ENCODE results near the gene HAND2. TPM values are rescaled to one million over a fixed set of nuclear protein-coding genes. Genes with fewer than 3 reads are reported as not detected.

The HAND2 gene
- total and polyA plus RNA-seq, 5 donors = 69.3 to 154 (median 131) TPM

DNA sequence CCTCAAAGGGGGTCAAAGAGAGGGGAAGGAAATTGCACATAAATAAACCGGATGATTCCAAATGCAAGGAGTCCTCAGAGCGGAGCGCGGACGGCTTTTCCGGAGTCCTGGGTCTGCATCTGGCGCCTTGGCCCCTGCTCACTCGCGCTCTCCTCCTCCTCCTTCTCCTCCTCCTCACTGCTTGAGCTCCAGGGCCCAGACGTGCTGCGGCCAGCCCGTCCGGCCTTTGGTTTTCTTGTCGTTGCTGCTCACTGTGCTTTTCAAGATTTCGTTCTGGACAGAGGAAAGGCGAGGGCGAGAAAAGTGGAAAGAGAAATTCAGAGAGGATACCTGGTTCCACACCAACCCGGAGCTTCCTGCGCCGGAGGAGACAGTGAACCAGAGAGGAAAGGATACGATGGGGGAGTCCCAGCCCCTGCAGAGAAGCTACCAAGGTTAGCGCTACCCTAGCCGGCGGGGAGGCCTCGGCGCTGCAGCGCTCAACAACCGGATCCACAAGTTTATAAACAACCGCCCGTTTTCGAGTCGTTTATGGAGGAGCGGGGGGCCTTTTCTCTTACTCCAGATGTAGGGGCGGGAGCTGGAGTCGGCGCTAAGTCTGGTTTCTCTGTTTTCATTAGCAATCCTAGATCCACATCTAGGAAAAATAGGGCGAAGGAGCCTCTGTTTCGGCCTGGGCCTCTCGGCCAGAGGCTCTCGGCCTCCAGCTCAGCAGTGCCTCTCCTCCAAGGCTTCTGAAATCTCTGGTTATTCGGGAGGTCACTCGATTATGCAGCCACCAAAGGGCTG lies 2.7 kb downstream of the HAND2 start:
- ATAC-seq (no peak), DNase-seq (peak; percentile 44 to 82 (median 78))
- no peaks in the 10 kb centered on the region for H3K27me3 ChIP-seq (ENCODE audit: control insufficient read depth, insufficient read depth)
- peaks cover 2% of the 10 kb centered on the region for H3K4me1 ChIP-seq (ENCODE audit: control insufficient read depth, insufficient read depth, low read length)
- H3K4me3 ChIP-seq (ENCODE audit: low read length) = peak overlapping the region; percentile 59
- H3K27ac ChIP-seq (ENCODE audit: low read length) = peak overlapping the region; percentile 84
- no peaks in the 10 kb centered on the region for H3K9me3 ChIP-seq (ENCODE audit: control insufficient read depth, low read length)
- WGBS = 14% methylated on average over 42 of the region's 42 CpGs
- intact Hi-C loops (cut with DNase I) = loop anchor here in 1 of 4 donors (5.0 kb wide), 2 partner anchors 220 to 465 kb away; no protein-coding TSS in a partner anchor

DNA sequence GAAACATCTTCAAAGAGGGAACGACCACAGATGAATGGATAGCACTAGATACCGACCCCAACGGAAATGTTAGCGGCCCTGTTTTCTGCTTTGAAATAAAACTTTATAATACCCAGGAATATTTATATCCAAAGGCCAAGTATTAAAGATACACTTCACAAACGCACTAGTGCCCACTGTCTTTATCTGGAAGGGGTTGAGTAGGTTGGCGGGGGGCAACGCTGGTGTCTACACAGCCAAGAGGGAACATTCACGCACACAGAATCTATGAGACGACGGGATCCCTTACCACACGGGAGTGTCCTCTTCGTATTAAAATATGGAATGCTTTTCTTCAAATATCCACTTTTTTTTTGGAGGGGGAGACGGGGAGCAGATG lies 3.3 kb downstream of the HAND2 start:
- intact Hi-C loops (cut with DNase I) = loop anchor here in 1 of 4 donors (5.0 kb wide), 2 partner anchors 221 to 466 kb away; no protein-coding TSS in a partner anchor
- Histone ChIP-seq H3K27me3 (ENCODE audit: control insufficient read depth, insufficient read depth) (no peaks in the 10 kb centered on the region), H3K27ac (ENCODE audit: low read length) (peak overlapping the region; percentile 84), H3K9me3 (ENCODE audit: control insufficient read depth, low read length) (no peaks in the 10 kb centered on the region), H3K4me3 (ENCODE audit: low read length) (peak overlapping the region; percentile 59), H3K4me1 (ENCODE audit: control insufficient read depth, insufficient read depth, low read length) (peaks cover 2% of the 10 kb centered on the region)
- DNase-seq = no peak
- 26% methylated on average over 13 of the region's 13 CpGs for WGBS
- no peak for ATAC-seq

DNA sequence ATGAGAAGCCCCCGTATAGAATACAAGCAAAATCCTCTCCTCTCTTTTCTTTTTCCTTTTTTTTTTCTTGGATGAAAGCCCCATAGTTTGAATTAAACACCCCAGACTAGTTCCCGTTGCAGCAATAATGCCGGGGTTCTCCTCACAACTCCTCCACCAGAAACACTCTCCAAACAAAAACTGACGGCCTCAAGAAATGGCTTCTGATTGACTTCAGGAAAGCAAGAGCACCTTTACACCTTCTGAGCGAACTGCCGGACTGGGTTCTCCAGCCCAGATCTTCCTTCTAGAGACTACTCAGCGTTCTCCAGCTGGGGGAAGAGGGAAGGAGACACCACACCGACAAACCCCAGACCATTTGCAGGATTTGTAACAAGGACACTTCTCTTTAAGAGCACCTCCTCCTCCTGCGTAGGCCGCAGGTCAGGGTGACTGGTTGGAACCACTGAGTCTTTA lies 4.0 kb downstream of the HAND2 start:
- Histone ChIP-seq H3K4me3 (ENCODE audit: low read length) (peak overlapping the region; percentile 59), H3K27me3 (ENCODE audit: control insufficient read depth, insufficient read depth) (no peaks in the 10 kb centered on the region), H3K4me1 (ENCODE audit: control insufficient read depth, insufficient read depth, low read length) (peaks cover 2% of the 10 kb centered on the region), H3K27ac (ENCODE audit: low read length) (peak overlapping the region; percentile 93), H3K9me3 (ENCODE audit: control insufficient read depth, low read length) (no peaks in the 10 kb centered on the region)
- intact Hi-C loops (cut with DNase I) = loop anchor here in 1 of 4 donors (5.0 kb wide), 2 partner anchors 221 to 466 kb away; no protein-coding TSS in a partner anchor
- WGBS = 33% methylated on average over 10 of the region's 10 CpGs
- DNase-seq = peak in 1 of 3 donors; percentile 49
- ATAC-seq = no peak

DNA sequence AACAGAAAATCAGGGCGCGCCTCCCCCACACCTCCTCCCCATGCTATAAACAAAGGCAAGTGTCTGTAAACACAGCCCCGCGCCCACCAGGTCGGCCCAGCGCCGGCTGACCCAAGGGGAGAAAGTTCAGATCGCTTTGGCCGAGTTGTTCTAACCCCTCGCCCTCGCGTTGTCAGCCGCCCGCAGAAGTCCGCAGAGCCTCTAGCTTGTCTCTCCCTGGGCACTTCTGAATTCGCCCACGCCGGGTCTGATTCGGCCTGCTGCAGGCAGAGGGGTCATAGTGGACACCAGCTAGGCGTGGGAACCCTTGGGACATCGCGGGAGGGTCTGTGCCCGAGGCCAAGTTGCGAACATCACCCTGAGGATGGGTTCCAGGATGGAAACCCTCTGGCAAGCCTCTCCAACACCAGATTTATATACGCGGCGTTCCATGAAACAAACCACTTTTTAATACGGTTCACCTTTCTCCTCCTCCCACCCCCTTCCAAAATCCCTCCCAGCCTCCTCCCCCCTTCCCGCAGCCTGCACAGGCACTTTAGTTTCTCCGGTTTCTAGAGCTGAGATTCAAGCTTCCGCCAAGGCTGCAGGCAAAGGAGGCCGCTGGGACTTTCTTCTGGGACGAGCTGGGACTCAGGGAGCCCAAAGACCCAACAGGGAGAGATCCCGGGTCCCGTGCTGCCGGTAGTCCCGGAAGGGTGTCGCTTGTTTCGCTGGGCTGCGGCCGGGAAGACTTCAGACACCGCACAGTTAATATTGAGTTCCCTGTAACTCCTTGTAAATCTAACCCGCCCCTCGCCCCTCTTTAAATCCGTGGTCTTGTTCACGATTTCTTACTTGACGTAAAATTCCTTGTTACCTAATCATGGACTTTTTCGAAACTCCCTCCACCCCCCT lies 4.7 kb downstream of the HAND2 start:
- 17% methylated on average over 48 of the region's 48 CpGs for WGBS
- H3K4me1 ChIP-seq (ENCODE audit: control insufficient read depth, insufficient read depth, low read length) = peaks cover 2% of the 10 kb centered on the region
- no peak for ATAC-seq
- H3K27ac ChIP-seq (ENCODE audit: low read length) = peak overlapping the region; percentile 93
- peak; percentile 46 to 80 (median 78) for DNase-seq
- no peaks in the 10 kb centered on the region for H3K27me3 ChIP-seq (ENCODE audit: control insufficient read depth, insufficient read depth)
- intact Hi-C loops (cut with DNase I) = loop anchor here in 1 of 4 donors (5.0 kb wide), 2 partner anchors 222 to 467 kb away; no protein-coding TSS in a partner anchor
- no peaks in the 10 kb centered on the region for H3K9me3 ChIP-seq (ENCODE audit: control insufficient read depth, low read length)
- peak overlapping the region; percentile 59 for H3K4me3 ChIP-seq (ENCODE audit: low read length)

DNA sequence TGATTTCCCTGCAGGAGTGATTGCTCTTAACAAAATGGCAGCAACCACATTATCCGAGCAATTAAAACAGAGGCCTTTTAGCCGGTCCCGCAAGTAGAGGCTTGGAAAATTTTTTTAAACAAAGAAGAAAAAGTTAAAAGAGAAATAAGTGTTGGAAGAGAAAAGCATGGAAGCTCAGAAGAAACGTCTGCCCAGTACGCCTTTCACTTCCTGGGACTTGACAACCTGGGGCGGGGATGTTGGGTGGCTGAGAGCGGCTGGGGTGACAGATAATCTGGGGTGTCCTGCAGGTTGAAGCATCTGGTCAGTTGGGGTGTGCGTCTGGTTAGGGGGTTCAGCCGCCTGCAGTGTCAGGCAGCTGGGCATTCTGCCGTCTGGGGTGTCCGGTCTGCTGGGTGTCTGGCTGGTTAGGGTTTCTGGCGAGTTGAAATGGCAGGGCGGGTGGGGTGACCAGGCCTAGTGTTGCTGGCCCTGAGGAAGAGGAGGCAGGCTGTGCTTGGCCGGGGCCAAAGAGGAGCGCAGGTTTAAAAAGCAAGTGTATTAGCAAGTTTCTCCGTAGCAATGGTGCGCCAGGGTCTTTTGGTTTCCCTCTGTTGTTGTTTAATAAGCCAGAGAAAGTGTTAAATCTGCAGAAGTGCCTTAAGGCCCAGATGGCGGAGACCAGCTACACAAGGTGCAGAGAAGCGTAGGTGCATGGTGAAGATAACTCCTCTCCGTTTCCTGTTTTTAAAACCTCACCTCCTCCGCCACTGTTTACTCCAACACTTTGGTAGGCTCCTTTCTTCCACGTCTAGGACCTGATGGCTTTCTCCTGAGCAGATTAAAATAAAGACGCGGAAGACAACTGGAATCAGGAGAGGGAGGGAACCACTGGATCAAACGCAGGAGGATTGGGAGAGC lies 5.6 kb downstream of the HAND2 start:
- peaks cover 2% of the 10 kb centered on the region for H3K4me1 ChIP-seq (ENCODE audit: control insufficient read depth, insufficient read depth, low read length)
- WGBS = 48% methylated on average over 25 of the region's 25 CpGs
- H3K27me3 ChIP-seq (ENCODE audit: control insufficient read depth, insufficient read depth) = no peaks in the 10 kb centered on the region

DNA sequence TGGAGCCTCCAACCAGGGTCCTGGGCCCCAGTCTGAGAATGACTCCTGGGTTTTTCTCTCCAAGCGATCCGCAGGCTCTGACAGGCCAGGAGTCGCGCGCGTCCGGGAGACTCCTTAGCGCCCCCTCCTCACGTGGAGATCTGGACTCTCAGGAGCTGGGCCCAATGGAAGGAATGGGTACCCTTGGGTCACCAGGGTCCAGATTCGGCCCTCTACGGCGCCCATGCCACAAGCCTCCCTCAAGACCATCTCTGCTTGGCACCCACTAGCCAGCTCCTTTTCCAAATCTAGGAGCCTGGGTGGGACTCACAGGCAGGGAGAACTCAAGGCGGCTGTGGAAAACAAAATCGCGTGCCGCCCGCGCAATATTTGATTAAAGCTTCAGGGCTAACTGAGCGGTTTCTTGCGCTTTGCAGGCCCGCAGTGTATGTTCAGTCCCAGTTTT lies 7.1 kb downstream of the HAND2 start:
- Histone ChIP-seq H3K9me3 (ENCODE audit: control insufficient read depth, low read length) (no peaks in the 10 kb centered on the region), H3K4me3 (ENCODE audit: low read length) (peak overlapping the region; percentile 59), H3K4me1 (ENCODE audit: control insufficient read depth, insufficient read depth, low read length) (peaks cover 2% of the 10 kb centered on the region), H3K27ac (ENCODE audit: low read length) (peak overlapping the region; percentile 93), H3K27me3 (ENCODE audit: control insufficient read depth, insufficient read depth) (no peaks in the 10 kb centered on the region)
- intact Hi-C loops (cut with DNase I) = loop anchor here in 1 of 4 donors (5.0 kb wide), 1 partner anchor 469 kb away; no protein-coding TSS in a partner anchor
- ATAC-seq (peak; percentile 1 to 2), DNase-seq (peak; percentile 49 to 85 (median 76))
- 15% methylated on average over 21 of the region's 21 CpGs for WGBS

More for the DNA sequence above, 5.6 kb downstream of the HAND2 start:
- intact Hi-C loops (cut with DNase I) = loop anchor here in 2 of 4 donors (5.0 kb wide), 2 partner anchors 223 to 468 kb away; no protein-coding TSS in a partner anchor
- H3K9me3 ChIP-seq (ENCODE audit: control insufficient read depth, low read length) = no peaks in the 10 kb centered on the region
- no peak for ATAC-seq
- H3K4me3 ChIP-seq (ENCODE audit: low read length) = peak overlapping the region; percentile 59
- peak in 2 of 3 donors; percentile 57 to 63 for DNase-seq
- peak overlapping the region; percentile 93 for H3K27ac ChIP-seq (ENCODE audit: low read length)

DNA sequence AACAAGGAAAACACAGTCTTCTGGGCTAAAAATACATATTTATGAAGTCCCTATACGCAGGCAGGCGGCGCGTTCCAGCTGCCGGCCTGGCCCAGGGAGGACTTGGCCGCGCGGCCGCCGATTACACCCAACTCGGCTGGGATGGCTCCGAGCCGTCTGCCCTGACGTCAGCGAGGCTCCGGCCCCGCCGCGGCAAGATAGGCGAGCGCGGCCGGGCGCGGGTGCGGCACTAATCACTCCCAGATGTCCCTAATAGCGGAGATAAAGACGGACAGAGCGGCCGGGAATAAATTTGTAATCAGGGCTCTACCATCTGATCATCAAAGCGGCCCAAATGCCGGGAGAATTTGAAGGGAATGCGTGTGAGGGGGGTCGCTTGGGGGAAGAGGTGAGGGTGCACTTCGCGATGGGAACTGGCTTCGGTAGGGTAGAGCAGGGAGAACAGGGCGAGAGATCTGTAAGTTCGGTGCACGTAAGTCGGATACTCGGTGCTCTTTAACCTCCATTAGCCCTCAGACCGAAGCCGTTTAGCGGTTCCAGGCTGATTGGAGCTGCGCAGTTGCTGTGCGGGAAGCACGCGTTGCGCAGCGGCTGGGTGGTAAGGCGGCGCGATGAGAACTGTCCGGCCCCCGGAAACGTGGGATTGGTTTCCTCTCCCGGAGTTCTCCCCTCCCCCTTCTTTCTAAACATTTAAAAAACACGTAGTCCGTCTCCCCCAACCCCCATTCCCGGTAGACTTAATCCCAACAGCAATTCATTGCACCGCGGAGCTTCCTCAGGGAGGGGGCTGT lies 7.7 kb downstream of the HAND2 start:
- intact Hi-C loops (cut with DNase I) = loop anchor here in 1 of 4 donors (5.0 kb wide), 1 partner anchor 470 kb away; no protein-coding TSS in a partner anchor
- DNase-seq = peak; percentile 95 to 98 (median 97)
- Histone ChIP-seq H3K27me3 (ENCODE audit: control insufficient read depth, insufficient read depth) (no peaks in the 10 kb centered on the region), H3K4me3 (ENCODE audit: low read length) (peak overlapping the region; percentile 59), H3K4me1 (ENCODE audit: control insufficient read depth, insufficient read depth, low read length) (peaks cover 2% of the 10 kb centered on the region), H3K9me3 (ENCODE audit: control insufficient read depth, low read length) (no peaks in the 10 kb centered on the region), H3K27ac (ENCODE audit: low read length) (peak overlapping the region; percentile 93)
- ATAC-seq = peak; percentile 89
- WGBS = 2% methylated on average over 63 of the region's 63 CpGs

DNA sequence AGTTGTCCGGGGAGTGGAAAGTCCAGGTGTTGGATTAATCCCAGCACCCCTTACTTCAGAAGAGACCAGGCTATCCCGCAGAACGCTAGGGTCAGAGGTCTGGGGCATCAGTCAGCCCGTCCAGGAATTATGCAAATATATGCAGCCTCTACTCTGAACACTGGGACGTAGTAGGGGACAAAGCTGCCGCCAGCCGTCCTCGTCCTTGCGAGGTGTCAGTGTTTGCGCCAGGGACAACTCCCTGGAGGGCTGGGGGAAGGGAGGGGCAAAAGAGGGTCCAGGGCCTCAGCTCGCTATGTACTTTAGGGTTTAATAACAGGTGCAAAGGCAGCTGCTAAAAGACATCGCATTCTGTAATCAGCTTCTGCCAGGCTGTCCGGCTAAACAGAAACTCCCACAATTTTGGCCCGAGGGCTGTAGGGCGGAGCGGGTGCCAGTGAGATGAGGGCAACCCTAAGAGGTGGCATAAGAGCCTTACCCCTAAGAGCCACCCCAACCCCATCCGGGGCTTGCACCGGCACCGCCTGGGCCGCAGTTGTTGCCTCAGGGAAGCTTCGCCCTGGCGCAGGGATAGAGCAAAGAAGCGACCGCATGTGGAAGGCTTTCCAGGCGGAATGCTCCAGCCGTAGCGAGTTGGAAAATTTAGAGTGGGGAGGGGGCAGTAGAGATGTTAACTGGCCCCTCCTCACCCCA lies 8.4 kb downstream of the HAND2 start:
- Histone ChIP-seq H3K9me3 (ENCODE audit: control insufficient read depth, low read length) (no peaks in the 10 kb centered on the region), H3K4me3 (ENCODE audit: low read length) (peak overlapping the region; percentile 59), H3K4me1 (ENCODE audit: control insufficient read depth, insufficient read depth, low read length) (peaks cover 2% of the 10 kb centered on the region), H3K27me3 (ENCODE audit: control insufficient read depth, insufficient read depth) (no peaks in the 10 kb centered on the region), H3K27ac (ENCODE audit: low read length) (peak overlapping the region; percentile 93)
- WGBS = 11% methylated on average over 27 of the region's 27 CpGs
- intact Hi-C loops (cut with DNase I) = loop anchor here in 1 of 4 donors (5.0 kb wide), 1 partner anchor 471 kb away; no protein-coding TSS in a partner anchor
- DNase-seq = peak; percentile 58 to 82 (median 81)
- ATAC-seq = peak; percentile 34 to 36
